Peyer's patch (tissue), 4 donors: ENCODE measurements around the gene B3GNT7.

Experiments used
- POLR2A ChIP-seq, 2 donors: fragments of 450-650 bp; IDR thresholded peaks; one replicate each; pipeline ENCODE4 v1.5.1; 2017; ENCODE audit warnings: antibody characterized with exemption in 2 of 2, mild to moderate bottlenecking in 2 of 2, moderate library complexity in 2 of 2
- TF ChIP-seq, protein P1 (sequence below), 6 experiments: fragments of 450-650 bp in 4 of 6; fragments of 200-600 bp in 2 of 6; sonication (generic) in 1 of 6; IDR thresholded peaks; one replicate each; pipeline ENCODE4 v1.5.1; 2017 to 2019; ENCODE audit warnings: antibody characterized with exemption in 6 of 6, mild to moderate bottlenecking in 3 of 6, moderate library complexity in 1 of 6

GRCh38 chr2:231361701-231362554 is 33.6 kb upstream of the B3GNT7 start:
- TF ChIP-seq, protein P1, sequence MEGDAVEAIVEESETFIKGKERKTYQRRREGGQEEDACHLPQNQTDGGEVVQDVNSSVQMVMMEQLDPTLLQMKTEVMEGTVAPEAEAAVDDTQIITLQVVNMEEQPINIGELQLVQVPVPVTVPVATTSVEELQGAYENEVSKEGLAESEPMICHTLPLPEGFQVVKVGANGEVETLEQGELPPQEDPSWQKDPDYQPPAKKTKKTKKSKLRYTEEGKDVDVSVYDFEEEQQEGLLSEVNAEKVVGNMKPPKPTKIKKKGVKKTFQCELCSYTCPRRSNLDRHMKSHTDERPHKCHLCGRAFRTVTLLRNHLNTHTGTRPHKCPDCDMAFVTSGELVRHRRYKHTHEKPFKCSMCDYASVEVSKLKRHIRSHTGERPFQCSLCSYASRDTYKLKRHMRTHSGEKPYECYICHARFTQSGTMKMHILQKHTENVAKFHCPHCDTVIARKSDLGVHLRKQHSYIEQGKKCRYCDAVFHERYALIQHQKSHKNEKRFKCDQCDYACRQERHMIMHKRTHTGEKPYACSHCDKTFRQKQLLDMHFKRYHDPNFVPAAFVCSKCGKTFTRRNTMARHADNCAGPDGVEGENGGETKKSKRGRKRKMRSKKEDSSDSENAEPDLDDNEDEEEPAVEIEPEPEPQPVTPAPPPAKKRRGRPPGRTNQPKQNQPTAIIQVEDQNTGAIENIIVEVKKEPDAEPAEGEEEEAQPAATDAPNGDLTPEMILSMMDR (IDR thresholded peaks at IDR 0.05) = peak in 1 of 6 experiments; percentile 15
- TF ChIP-seq POLR2A (IDR thresholded peaks at IDR 0.05) = no peak
